Kidney epithelial cell (primary cell): Measurements from ENCODE around the gene MAPKAPK5. TPM values are rescaled to one million over a fixed set of nuclear protein-coding genes. Genes with fewer than 3 reads are reported as not detected.
"Not testable (repeated sequence)": the region's sequence is repeated elsewhere in the genome, so short reads cannot be mapped to it uniquely, and the experiment has no call there.

Experiments used
- DNase-seq: peaks from one replicate; pipeline ENCODE4 v3.0.0-alpha.2; 2010; ENCODE audit warnings: low read depth
- H3K27me3 ChIP-seq: 2 replicates; pipeline ENCODE4 v1.6.0; 2011; ENCODE audit warnings: low read length; ENCODE audit not compliant: control insufficient read depth, insufficient read depth
- H3K36me3 ChIP-seq: 2 replicates; pipeline ENCODE4 v1.5.1; 2011; ENCODE audit warnings: low read length; ENCODE audit not compliant: control insufficient read depth, insufficient read depth
- H3K4me3 ChIP-seq: 2 replicates; pipeline ENCODE4 v1.5.1; 2011; ENCODE audit warnings: low read depth, mild to moderate bottlenecking, control low read depth, low read length
- total RNA-seq: library from RNA; depleted of rRNA; stranded (reverse); fragments of >200 nt; gene quantifications from 2 replicates; pipeline ENCODE4 v1.2.3, GENCODE V29; 2015
- TF ChIP-seq, protein P1 (sequence below): IDR thresholded peaks from 2 replicates; pipeline ENCODE4 v1.5.1; 2011; ENCODE audit warnings: mild to moderate bottlenecking, moderate library complexity, low read length, control low read depth, inconsistent platforms; ENCODE audit not compliant: insufficient read depth, poor library complexity, severe bottlenecking

Gene MAPKAPK5
- total RNA-seq, 1 donor from 2014 or later, result 58.2 TPM

DNA sequence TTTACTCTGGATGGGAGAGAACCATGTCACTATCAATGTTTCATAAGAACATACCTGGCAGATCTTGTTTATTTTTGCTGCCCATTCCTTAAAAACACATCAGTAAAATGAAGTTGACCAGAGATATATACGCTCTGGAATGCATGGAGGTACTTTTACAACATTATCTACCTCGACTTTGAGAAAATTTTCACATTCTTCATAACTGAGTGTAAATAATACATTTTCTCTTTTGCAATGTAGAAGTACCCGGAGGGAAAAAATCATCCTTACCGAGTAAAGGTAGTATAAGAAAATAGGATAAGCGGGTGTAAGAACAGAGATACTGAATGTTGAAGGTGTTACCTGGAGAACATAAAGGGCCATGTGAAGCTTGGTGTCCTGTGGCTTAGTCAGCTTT is 90.2 kb downstream of the MAPKAPK5 start:
- H3K36me3 ChIP-seq, result no peaks in the 10 kb centered on the region
- H3K4me3 ChIP-seq, result no peak overlapping the region
- H3K27me3 ChIP-seq, result no peaks in the 10 kb centered on the region
- TF ChIP-seq, protein P1, sequence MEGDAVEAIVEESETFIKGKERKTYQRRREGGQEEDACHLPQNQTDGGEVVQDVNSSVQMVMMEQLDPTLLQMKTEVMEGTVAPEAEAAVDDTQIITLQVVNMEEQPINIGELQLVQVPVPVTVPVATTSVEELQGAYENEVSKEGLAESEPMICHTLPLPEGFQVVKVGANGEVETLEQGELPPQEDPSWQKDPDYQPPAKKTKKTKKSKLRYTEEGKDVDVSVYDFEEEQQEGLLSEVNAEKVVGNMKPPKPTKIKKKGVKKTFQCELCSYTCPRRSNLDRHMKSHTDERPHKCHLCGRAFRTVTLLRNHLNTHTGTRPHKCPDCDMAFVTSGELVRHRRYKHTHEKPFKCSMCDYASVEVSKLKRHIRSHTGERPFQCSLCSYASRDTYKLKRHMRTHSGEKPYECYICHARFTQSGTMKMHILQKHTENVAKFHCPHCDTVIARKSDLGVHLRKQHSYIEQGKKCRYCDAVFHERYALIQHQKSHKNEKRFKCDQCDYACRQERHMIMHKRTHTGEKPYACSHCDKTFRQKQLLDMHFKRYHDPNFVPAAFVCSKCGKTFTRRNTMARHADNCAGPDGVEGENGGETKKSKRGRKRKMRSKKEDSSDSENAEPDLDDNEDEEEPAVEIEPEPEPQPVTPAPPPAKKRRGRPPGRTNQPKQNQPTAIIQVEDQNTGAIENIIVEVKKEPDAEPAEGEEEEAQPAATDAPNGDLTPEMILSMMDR, result no peak
- no peak for DNase-seq

- TF ChIP-seq, protein P1, result no peak
- no peak for DNase-seq
Observed at GRCh38 chr12:111936869-111937268, 94.8 kb downstream of the MAPKAPK5 start.

DNA sequence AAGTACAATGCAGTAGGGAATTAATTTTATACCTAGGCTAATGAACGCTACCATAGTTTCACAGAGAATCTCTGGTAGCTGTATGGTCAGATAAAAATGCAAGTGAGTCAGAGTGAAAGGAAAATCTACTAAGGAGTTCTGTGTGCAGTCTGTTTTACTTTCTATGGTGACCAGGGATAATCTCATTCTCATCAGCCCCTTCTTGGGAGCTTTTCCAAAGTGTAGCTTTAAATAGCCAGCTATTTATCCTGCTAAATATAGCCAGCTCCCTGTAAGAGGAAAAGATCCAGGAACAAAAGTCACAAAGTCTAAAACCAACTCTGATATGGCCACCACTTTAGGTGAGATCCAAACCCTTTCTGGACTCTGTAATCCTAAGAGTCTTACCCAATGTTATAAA is 95.4 kb downstream of the MAPKAPK5 start:
- no peaks in the 10 kb centered on the region for H3K27me3 ChIP-seq
- no peaks in the 10 kb centered on the region for H3K36me3 ChIP-seq
- DNase-seq, result no peak
- no peak overlapping the region for H3K4me3 ChIP-seq
- TF ChIP-seq, protein P1, result no peak

More at GRCh38 chr12:111936869-111937268, 94.8 kb downstream of the MAPKAPK5 start:
- Histone ChIP-seq H3K36me3 (no peaks in the 10 kb centered on the region), H3K4me3 (no peak overlapping the region), H3K27me3 (no peaks in the 10 kb centered on the region)

GRCh38 chr12:111942557-111942956 is 100.5 kb downstream of the MAPKAPK5 start:
- H3K4me3 ChIP-seq, result no peak overlapping the region
- TF ChIP-seq, protein P1, result no peak
- no peaks in the 10 kb centered on the region for H3K27me3 ChIP-seq
- no peaks in the 10 kb centered on the region for H3K36me3 ChIP-seq
- DNase-seq, result peak; percentile 28

DNA sequence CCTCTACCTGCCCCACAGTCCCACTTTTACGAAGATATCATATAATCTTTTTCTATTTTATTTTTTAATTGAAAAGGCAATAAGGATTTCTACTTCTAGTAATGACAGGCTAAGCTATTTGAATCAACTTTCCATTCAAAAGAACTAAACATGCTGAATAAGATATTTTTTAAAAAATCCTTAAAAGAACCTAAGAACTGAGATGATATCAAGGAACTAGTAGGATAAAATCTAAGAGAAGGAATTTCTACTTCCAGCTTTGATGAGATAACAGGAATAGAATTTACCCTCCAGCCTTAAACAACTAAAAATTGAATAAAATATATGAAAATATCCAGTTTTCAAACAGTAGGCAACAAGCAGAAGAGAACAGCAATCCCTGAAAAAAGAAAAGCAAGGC is 101.9 kb downstream of the MAPKAPK5 start:
- Histone ChIP-seq H3K36me3 (no peaks in the 10 kb centered on the region), H3K4me3 (no peak overlapping the region), H3K27me3 (no peaks in the 10 kb centered on the region)
- TF ChIP-seq, protein P1, result no peak
- no peak for DNase-seq

DNA sequence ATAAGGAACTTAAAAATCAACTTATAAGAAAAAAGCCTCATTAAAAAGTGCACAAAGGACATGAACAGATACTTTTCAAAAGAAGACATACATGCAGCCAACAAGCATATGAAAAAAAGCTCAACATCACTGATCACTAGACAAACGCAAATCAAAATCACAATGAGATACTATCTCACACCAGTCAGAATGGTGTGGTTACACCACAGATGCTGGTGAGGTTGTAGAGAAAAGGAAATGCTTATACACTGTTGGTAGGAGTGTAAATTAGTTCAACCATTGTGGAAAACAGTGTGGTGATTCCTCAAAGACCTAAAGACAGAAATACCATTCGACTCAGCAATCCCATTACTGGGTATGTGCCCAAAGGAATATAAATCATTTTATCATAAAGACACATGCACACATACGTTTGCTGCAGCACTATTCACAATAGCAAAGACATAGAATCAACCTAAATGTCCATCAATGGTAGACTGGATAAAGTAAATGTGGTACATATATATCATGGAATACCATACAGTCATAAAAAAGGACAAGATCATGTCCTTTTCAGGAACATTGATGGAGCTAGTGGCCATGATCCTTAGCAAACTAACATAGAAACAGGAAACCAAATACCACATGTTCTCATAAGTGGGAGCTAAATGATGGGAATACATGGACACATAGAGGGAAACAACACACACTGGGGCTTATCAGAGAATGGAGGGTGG is 109.1 kb downstream of the MAPKAPK5 start:
- not testable (repeated sequence) for H3K36me3 ChIP-seq, DNase-seq, H3K27me3 ChIP-seq, H3K4me3 ChIP-seq

Other genes starting within 250 kb of the MAPKAPK5 start
- 26.3 and 36.6 TPM in 2 replicates for gene ATXN2, start 242.9 kb upstream of the MAPKAPK5 start, total RNA-seq
- 18.8 and 19.0 TPM in 2 replicates for gene BRAP, start 156.3 kb upstream of the MAPKAPK5 start, total RNA-seq
- 40.8 and 41.2 TPM in 2 replicates for gene ACAD10, start 156.2 kb upstream of the MAPKAPK5 start, total RNA-seq
- gene ALDH2, start 75.3 kb upstream of the MAPKAPK5 start, total RNA-seq, result 22.4 and 23.2 TPM in 2 replicates
- 8.2 and 10.7 TPM in 2 replicates for gene TMEM116, start 170.9 kb downstream of the MAPKAPK5 start, total RNA-seq
- gene ERP29, start 171.2 kb downstream of the MAPKAPK5 start, total RNA-seq, result 86.4 and 95.8 TPM in 2 replicates